ENCODE measurements around the gene KIF3C. TPM values are rescaled to one million over a fixed set of nuclear protein-coding genes. Genes with fewer than 3 reads are reported as not detected.
"Not testable (repeated sequence)": the region's sequence is repeated elsewhere in the genome, so short reads cannot be mapped to it uniquely, and the experiment has no call there.

The KIF3C gene
- polyA plus RNA-seq (2013, experiment 1 of 2) = 25.9 TPM
- 26.7 TPM for polyA plus RNA-seq (2013, experiment 2 of 2)

GRCh38 chr2:25982273-25982967 lies at the start of gene KIF3C:
Gene KIF3C, minus strand, starts transcription at chr2:25982497. Its CDS starts 580 bp downstream, at chr2:25981917.
- peak within 1 kb of the TSS; percentile 7 for H3K23ac ChIP-seq (ENCODE audit: low read length)
- peak within 1 kb of the TSS; percentile 28 for H2BK120ac ChIP-seq (ENCODE audit: low read depth, low read length)
- no peaks in the 10 kb centered on the region for H3K36me3 ChIP-seq (ENCODE audit: control insufficient read depth, insufficient read depth, low read length)
- peaks cover 20% of the 10 kb centered on the region for H3K79me1 ChIP-seq (ENCODE audit: low read length)
- peak within 1 kb of the TSS; percentile 44 for H3K18ac ChIP-seq (ENCODE audit: low read length)
- no CpG with 5 or more reads among the region's 58 CpGs for WGBS (ENCODE audit: extremely low coverage, insufficient coverage, low lambda C conversion rate)
- peak within 1 kb of the TSS; percentile 65 for H3K4me3 ChIP-seq (ENCODE audit: low read length)
- H3K27ac ChIP-seq (ENCODE audit: low read depth, low read length) = peak within 1 kb of the TSS; percentile 84
- H3K4me1 ChIP-seq (ENCODE audit: control insufficient read depth, low read depth, low read length) = peaks cover 10% of the 10 kb centered on the region
- H2BK5ac ChIP-seq (ENCODE audit: low read length) = peak within 1 kb of the TSS; percentile 29
- H4K8ac ChIP-seq (ENCODE audit: low read depth, low read length) = peak within 1 kb of the TSS; percentile 17
- peak within 1 kb of the TSS; percentile 85 for H3K4me2 ChIP-seq (ENCODE audit: low read length)
- no peak within 1 kb of the TSS for H2AK5ac ChIP-seq (ENCODE audit: low read length)
- DNase-seq = peak; percentile 90
- H3K27me3 ChIP-seq (ENCODE audit: insufficient read depth, low read length, poor library complexity) = no peaks in the 10 kb centered on the region
- peak within 1 kb of the TSS; percentile 91 for H3K56ac ChIP-seq (ENCODE audit: low read length)
- H3K9ac ChIP-seq (ENCODE audit: low read length) = peak within 1 kb of the TSS; percentile 81
- H3K4ac ChIP-seq (ENCODE audit: low read depth, low read length) = no peak within 1 kb of the TSS
- no peak within 1 kb of the TSS for H2BK15ac ChIP-seq (replicated peaks; ENCODE audit: low read depth)
- no peak within 1 kb of the TSS for H4K5ac ChIP-seq (ENCODE audit: low read length)
- peaks cover 19% of the 10 kb centered on the region for H3K79me2 ChIP-seq (ENCODE audit: control insufficient read depth, insufficient read depth, low read length)

- H3K79me1 ChIP-seq (ENCODE audit: low read length); H2AK5ac ChIP-seq (ENCODE audit: low read length); H3K4me1 ChIP-seq (ENCODE audit: control insufficient read depth, low read depth, low read length); H2BK15ac ChIP-seq (replicated peaks; ENCODE audit: low read depth); H3K36me3 ChIP-seq (ENCODE audit: control insufficient read depth, insufficient read depth, low read length); H3K4ac ChIP-seq (ENCODE audit: low read depth, low read length); H3K18ac ChIP-seq (ENCODE audit: low read length); H3K27ac ChIP-seq (ENCODE audit: low read depth, low read length); H2BK5ac ChIP-seq (ENCODE audit: low read length); H2BK120ac ChIP-seq (ENCODE audit: low read depth, low read length); H4K8ac ChIP-seq (ENCODE audit: low read depth, low read length); H3K56ac ChIP-seq (ENCODE audit: low read length); H3K4me2 ChIP-seq (ENCODE audit: low read length); H3K4me3 ChIP-seq (ENCODE audit: low read length); H3K23ac ChIP-seq (ENCODE audit: low read length); H4K5ac ChIP-seq (ENCODE audit: low read length); H3K9ac ChIP-seq (ENCODE audit: low read length); H3K79me2 ChIP-seq (ENCODE audit: control insufficient read depth, insufficient read depth, low read length); DNase-seq; H3K27me3 ChIP-seq (ENCODE audit: insufficient read depth, low read length, poor library complexity): not testable (repeated sequence)
- no CpG with 5 or more reads among the region's 16 CpGs for WGBS (ENCODE audit: extremely low coverage, insufficient coverage, low lambda C conversion rate)
Measured at GRCh38 chr2:26028083-26028482, 45.8 kb upstream of the KIF3C start.

GRCh38 chr2:26025509-26025908 lies 43.2 kb upstream of the KIF3C start:
- H3K4me2 ChIP-seq (ENCODE audit: low read length) = no peak overlapping the region
- no peak for DNase-seq

DNA sequence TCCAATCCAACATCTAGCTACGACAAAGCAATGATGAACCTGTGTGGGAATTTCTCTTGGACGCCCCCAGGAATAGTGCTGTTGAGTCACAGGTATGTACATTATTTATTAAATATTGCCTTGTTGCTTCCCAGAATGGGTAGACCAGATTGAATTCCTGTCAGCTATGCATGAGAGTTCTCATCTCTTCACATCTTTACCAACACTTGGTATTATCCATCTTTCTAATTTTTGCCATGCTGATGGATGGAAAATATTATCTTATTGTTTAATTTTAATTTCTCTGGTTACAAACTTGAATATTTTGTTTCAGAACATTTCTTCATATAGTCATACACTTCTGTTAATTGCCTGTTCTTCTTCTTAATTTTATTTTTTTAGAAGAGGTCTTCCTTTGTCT lies 42.0 kb upstream of the KIF3C start:
- Histone ChIP-seq H2BK5ac (ENCODE audit: low read length) (no peak overlapping the region), H3K9ac (ENCODE audit: low read length) (no peak overlapping the region), H3K79me1 (ENCODE audit: low read length) (no peaks in the 10 kb centered on the region), H4K5ac (ENCODE audit: low read length) (no peak overlapping the region), H3K18ac (ENCODE audit: low read length) (no peak overlapping the region), H4K8ac (ENCODE audit: low read depth, low read length) (no peak overlapping the region), H3K4me2 (ENCODE audit: low read length) (no peak overlapping the region), H2BK15ac (replicated peaks; ENCODE audit: low read depth) (no peak overlapping the region), H3K56ac (ENCODE audit: low read length) (no peak overlapping the region), H3K27me3 (ENCODE audit: insufficient read depth, low read length, poor library complexity) (no peaks in the 10 kb centered on the region), H3K27ac (ENCODE audit: low read depth, low read length) (no peak overlapping the region), H3K4me3 (ENCODE audit: low read length) (no peak overlapping the region), H3K23ac (ENCODE audit: low read length) (no peak overlapping the region), H3K79me2 (ENCODE audit: control insufficient read depth, insufficient read depth, low read length) (no peaks in the 10 kb centered on the region), H3K36me3 (ENCODE audit: control insufficient read depth, insufficient read depth, low read length) (no peaks in the 10 kb centered on the region), H2AK5ac (ENCODE audit: low read length) (no peak overlapping the region), H2BK120ac (ENCODE audit: low read depth, low read length) (no peak overlapping the region), H3K4ac (ENCODE audit: low read depth, low read length) (no peak overlapping the region), H3K4me1 (ENCODE audit: control insufficient read depth, low read depth, low read length) (no peaks in the 10 kb centered on the region)
- no peak for DNase-seq
- WGBS (ENCODE audit: extremely low coverage, insufficient coverage, low lambda C conversion rate) = no CpG with 5 or more reads among the region's 2 CpGs

More at GRCh38 chr2:26025509-26025908, 43.2 kb upstream of the KIF3C start:
- Histone ChIP-seq H3K4me3 (ENCODE audit: low read length) (no peak overlapping the region), H3K4ac (ENCODE audit: low read depth, low read length) (no peak overlapping the region), H3K18ac (ENCODE audit: low read length) (no peak overlapping the region), H3K56ac (ENCODE audit: low read length) (no peak overlapping the region), H3K79me1 (ENCODE audit: low read length) (no peaks in the 10 kb centered on the region), H3K79me2 (ENCODE audit: control insufficient read depth, insufficient read depth, low read length) (no peaks in the 10 kb centered on the region), H3K9ac (ENCODE audit: low read length) (no peak overlapping the region), H4K8ac (ENCODE audit: low read depth, low read length) (no peak overlapping the region), H2BK15ac (replicated peaks; ENCODE audit: low read depth) (no peak overlapping the region), H3K36me3 (ENCODE audit: control insufficient read depth, insufficient read depth, low read length) (no peaks in the 10 kb centered on the region), H4K5ac (ENCODE audit: low read length) (no peak overlapping the region), H3K4me1 (ENCODE audit: control insufficient read depth, low read depth, low read length) (no peaks in the 10 kb centered on the region), H3K27me3 (ENCODE audit: insufficient read depth, low read length, poor library complexity) (no peaks in the 10 kb centered on the region), H3K23ac (ENCODE audit: low read length) (no peak overlapping the region), H2BK5ac (ENCODE audit: low read length) (no peak overlapping the region), H2BK120ac (ENCODE audit: low read depth, low read length) (no peak overlapping the region), H2AK5ac (ENCODE audit: low read length) (no peak overlapping the region), H3K27ac (ENCODE audit: low read depth, low read length) (no peak overlapping the region)

- no peak overlapping the region for H3K27ac ChIP-seq (ENCODE audit: low read depth, low read length)
- H3K4me2 ChIP-seq (ENCODE audit: low read length) = no peak overlapping the region
Measured at GRCh38 chr2:26020231-26020640, 37.9 kb upstream of the KIF3C start.

More at GRCh38 chr2:26020231-26020640, 37.9 kb upstream of the KIF3C start:
- no peak overlapping the region for H4K5ac ChIP-seq (ENCODE audit: low read length)
- no peak overlapping the region for H2BK120ac ChIP-seq (ENCODE audit: low read depth, low read length)
- no peaks in the 10 kb centered on the region for H3K79me1 ChIP-seq (ENCODE audit: low read length)
- H3K36me3 ChIP-seq (ENCODE audit: control insufficient read depth, insufficient read depth, low read length) = no peaks in the 10 kb centered on the region
- no peak overlapping the region for H2BK15ac ChIP-seq (replicated peaks; ENCODE audit: low read depth)
- DNase-seq = no peak
- H3K23ac ChIP-seq (ENCODE audit: low read length) = peak overlapping the region; percentile 50
- no peaks in the 10 kb centered on the region for H3K27me3 ChIP-seq (ENCODE audit: insufficient read depth, low read length, poor library complexity)
- H3K18ac ChIP-seq (ENCODE audit: low read length) = no peak overlapping the region
- WGBS (ENCODE audit: extremely low coverage, insufficient coverage, low lambda C conversion rate) = no CpG with 5 or more reads among the region's 4 CpGs
- no peak overlapping the region for H3K56ac ChIP-seq (ENCODE audit: low read length)
- H3K9ac ChIP-seq (ENCODE audit: low read length) = no peak overlapping the region
- no peak overlapping the region for H2AK5ac ChIP-seq (ENCODE audit: low read length)
- no peak overlapping the region for H3K4ac ChIP-seq (ENCODE audit: low read depth, low read length)
- H2BK5ac ChIP-seq (ENCODE audit: low read length) = no peak overlapping the region
- no peaks in the 10 kb centered on the region for H3K4me1 ChIP-seq (ENCODE audit: control insufficient read depth, low read depth, low read length)
- no peaks in the 10 kb centered on the region for H3K79me2 ChIP-seq (ENCODE audit: control insufficient read depth, insufficient read depth, low read length)
- no peak overlapping the region for H4K8ac ChIP-seq (ENCODE audit: low read depth, low read length)
- H3K4me3 ChIP-seq (ENCODE audit: low read length) = no peak overlapping the region

Data from mesendoderm (in vitro differentiated cells).